ENCODE results near the gene HPDL. TPM values are rescaled to one million over a fixed set of nuclear protein-coding genes. Genes with fewer than 3 reads are reported as not detected.

The HPDL gene
- total RNA-seq: 1.4 TPM

GRCh38 chr1:45326627-45327623, at the start of gene HPDL:
HPDL (plus strand) TSS chr1:45326895; CDS start chr1:45327149, 254 bp downstream.

GRCh38 chr1:45339789-45340558, 13.3 kb downstream of the HPDL start, which contains the start of the genes MUTYH and TOE1:
MUTYH (minus strand) TSS chr1:45340440; CDS start chr1:45334505, 5,935 bp downstream.
TOE1 (plus strand) TSS chr1:45340170; CDS start chr1:45340253, 83 bp downstream.

Other genes with a start within 250 kb of the HPDL start
- gene ZSWIM5, start 120.3 kb upstream of the HPDL start, total RNA-seq: 23.0 TPM
- gene TOE1, start 13.3 kb downstream of the HPDL start, total RNA-seq: 13.9 TPM
- gene MUTYH, start 13.5 kb downstream of the HPDL start, total RNA-seq: 27.1 TPM
- gene TESK2, start 164.3 kb downstream of the HPDL start, total RNA-seq: 4.8 TPM
- gene CCDC163, start 173.2 kb downstream of the HPDL start, total RNA-seq: 0.66 TPM
- gene MMACHC, start 173.4 kb downstream of the HPDL start, total RNA-seq: 2.0 TPM
- gene PRDX1, start 195.0 kb downstream of the HPDL start, total RNA-seq: 174 TPM
- 57.1 TPM for gene AKR1A1, start 223.9 kb downstream of the HPDL start, total RNA-seq

Measured in camera-type eye (tissue), 1 donor.